PFSK-1 (cell line): ENCODE data around the gene ALDH3B1.

Experiments used
- FOXP2 ChIP-seq: optimal IDR thresholded peaks from 2 replicates; pipeline ENCODE3; 2011; ENCODE audit warnings: borderline replicate concordance, control low read depth, inconsistent platforms; ENCODE audit not compliant: insufficient read depth; ENCODE audit errors: extremely low read length, extremely low read depth
- POLR2AphosphoS5 ChIP-seq: IDR thresholded peaks from 2 replicates; pipeline ENCODE4 v1.6.1; 2012; ENCODE audit warnings: low read depth, mild to moderate bottlenecking, control low read depth, low read length, moderate library complexity
- REST ChIP-seq, 2 experiments: IDR thresholded peaks; 2 replicates each; pipeline versions ENCODE4 v1.6.1 to v1.8.0; 2011 to 2012; ENCODE audit warnings: low read depth in 2 of 2, low read length in 2 of 2, control low read depth in 1 of 2, inconsistent platforms in 1 of 2, mild to moderate bottlenecking in 1 of 2, moderate library complexity in 1 of 2; ENCODE audit not compliant: insufficient read depth in 1 of 2
- SIN3A ChIP-seq: IDR thresholded peaks from 2 replicates; pipeline ENCODE4 v1.6.1; 2012; ENCODE audit warnings: mild to moderate bottlenecking, low read length, moderate library complexity, borderline replicate concordance; ENCODE audit not compliant: insufficient read depth
- TAF1 ChIP-seq: IDR thresholded peaks from 2 replicates; pipeline ENCODE4 v1.6.1; 2012; ENCODE audit warnings: low read length, control low read depth, borderline replicate concordance; ENCODE audit not compliant: insufficient read depth

The ALDH3B1 gene

GRCh38 chr11:68016904-68017817 is 7.0 kb downstream of the ALDH3B1 start:
- no peak for TF ChIP-seq POLR2AphosphoS5
- no peak for TF ChIP-seq SIN3A
- TF ChIP-seq REST (IDR thresholded peaks at IDR 0.05; ENCODE audit: insufficient read depth in 1 of 2, low read depth in 2 of 2, low read length in 2 of 2) = no peak
- TF ChIP-seq FOXP2 = no peak
- TF ChIP-seq TAF1 = no peak

- TF ChIP-seq POLR2AphosphoS5 = no peak
- TF ChIP-seq TAF1 = no peak
- no peak for TF ChIP-seq FOXP2
- TF ChIP-seq REST (IDR thresholded peaks at IDR 0.05; ENCODE audit: insufficient read depth in 1 of 2, low read depth in 2 of 2, low read length in 2 of 2) = no peak
- no peak for TF ChIP-seq SIN3A
These were observed 8.0 kb downstream of the ALDH3B1 start for GRCh38 chr11:68017980-68018729.

- TF ChIP-seq REST (IDR thresholded peaks at IDR 0.05; ENCODE audit: insufficient read depth in 1 of 2, low read depth in 2 of 2, low read length in 2 of 2) = no peak
- TF ChIP-seq SIN3A = no peak
- TF ChIP-seq POLR2AphosphoS5 = no peak
- TF ChIP-seq TAF1 = no peak
- TF ChIP-seq FOXP2 = no peak
These were observed 8.6 kb downstream of the ALDH3B1 start for GRCh38 chr11:68018730-68019190.

- TF ChIP-seq SIN3A = no peak
These were observed 9.4 kb downstream of the ALDH3B1 start for GRCh38 chr11:68019486-68019885.

- TF ChIP-seq POLR2AphosphoS5 (no peak), FOXP2 (no peak), REST (IDR thresholded peaks at IDR 0.05; ENCODE audit: insufficient read depth in 1 of 2, low read depth in 2 of 2, low read length in 2 of 2) (no peak), SIN3A (no peak), TAF1 (no peak)
These were observed 10.4 kb downstream of the ALDH3B1 start for GRCh38 chr11:68020575-68020974.
